HG03196 (cell line): Measurements from ENCODE around the gene SAV1.
"Not testable (repeated sequence)": the region's sequence is repeated elsewhere in the genome, so short reads cannot be mapped to it uniquely, and the experiment has no call there.

Experiments
- ATAC-seq: cut with Tn5 transposase; IDR thresholded peaks from one replicate; pipeline ENCODE4 v1.9.1; 2021; ENCODE audit not compliant: unreplicated experiment

The SAV1 gene

GRCh38 chr14:50666772-50667683 is 1.1 kb downstream of the SAV1 start:
- no peak for ATAC-seq

- ATAC-seq = not testable (repeated sequence)
Observed at GRCh38 chr14:50665300-50665699, 2.8 kb downstream of the SAV1 start.

- ATAC-seq = not testable (repeated sequence)
Observed at GRCh38 chr14:50664579-50664978, 3.5 kb downstream of the SAV1 start.

- ATAC-seq = no peak
Observed at GRCh38 chr14:50659327-50659974, 8.7 kb downstream of the SAV1 start.

- no peak for ATAC-seq
Observed at GRCh38 chr14:50658203-50658602, 9.9 kb downstream of the SAV1 start.

GRCh38 chr14:50657753-50658152 is 10.4 kb downstream of the SAV1 start:
- no peak for ATAC-seq

GRCh38 chr14:50656776-50657175 is 11.3 kb downstream of the SAV1 start:
- ATAC-seq = no peak

GRCh38 chr14:50649691-50650090 is 18.4 kb downstream of the SAV1 start:
- no peak for ATAC-seq

GRCh38 chr14:50647753-50648152 is 20.4 kb downstream of the SAV1 start:
- ATAC-seq = no peak

GRCh38 chr14:50647282-50647681 is 20.8 kb downstream of the SAV1 start:
- ATAC-seq = peak; percentile 63

- ATAC-seq = no peak
Observed at GRCh38 chr14:50635141-50635540, 33.0 kb downstream of the SAV1 start.

GRCh38 chr14:50633954-50634353 is 34.2 kb downstream of the SAV1 start:
- no peak for ATAC-seq

GRCh38 chr14:50631408-50631821 is 36.7 kb downstream of the SAV1 start:
- no peak for ATAC-seq

- ATAC-seq = not testable (repeated sequence)
Observed at GRCh38 chr14:50624947-50625346, 43.2 kb downstream of the SAV1 start.

GRCh38 chr14:50624447-50624846 is 43.7 kb downstream of the SAV1 start:
- ATAC-seq = no peak

GRCh38 chr14:50622978-50623377 is 45.1 kb downstream of the SAV1 start:
- no peak for ATAC-seq

- no peak for ATAC-seq
Observed at GRCh38 chr14:50620341-50620740, 47.8 kb downstream of the SAV1 start.

GRCh38 chr14:50619569-50620141 is 48.5 kb downstream of the SAV1 start:
- ATAC-seq = no peak

GRCh38 chr14:50616275-50616674 is 51.8 kb downstream of the SAV1 start:
- no peak for ATAC-seq

GRCh38 chr14:50615552-50615951 is 52.6 kb downstream of the SAV1 start:
- no peak for ATAC-seq

GRCh38 chr14:50615056-50615455 is 53.0 kb downstream of the SAV1 start:
- ATAC-seq = no peak

GRCh38 chr14:50612806-50613205 is 55.3 kb downstream of the SAV1 start:
- no peak for ATAC-seq
